DOHH2 (cell line): Measurements from ENCODE around the gene SHISA7.

Experiments used
- H3F3A ChIP-seq: fragments of 200-600 bp; sonication (generic), shearing (Covaris generic); 2 replicates; pipeline ENCODE4 v1.6.0; 2016; ENCODE audit warnings: antibody characterized with exemption, mild to moderate bottlenecking; ENCODE audit not compliant: control insufficient read depth, insufficient read depth
- H3K27ac ChIP-seq: fragments of 200-600 bp; sonication (generic); 2 replicates; pipeline ENCODE4 v1.5.1; 2014; ENCODE audit warnings: low read depth, mild to moderate bottlenecking, low read length, moderate library complexity
- H3K27me3 ChIP-seq: fragments of 200-600 bp; sonication (generic); 2 replicates; pipeline ENCODE4 v1.6.1; 2014; ENCODE audit warnings: mild to moderate bottlenecking, low read length, mixed read lengths; ENCODE audit not compliant: control insufficient read depth
- H3K36me3 ChIP-seq: fragments of 200-600 bp; sonication (generic); 2 replicates; pipeline ENCODE4 v1.6.1; 2014; ENCODE audit warnings: mild to moderate bottlenecking, low read length, moderate library complexity, mixed read lengths; ENCODE audit not compliant: control insufficient read depth
- H3K4me1 ChIP-seq: fragments of 200-600 bp; sonication (generic); 2 replicates; pipeline ENCODE4 v1.6.1; 2014; ENCODE audit warnings: mild to moderate bottlenecking, low read length, mixed read lengths; ENCODE audit not compliant: control insufficient read depth
- H3K4me2 ChIP-seq: fragments of 200-600 bp; sonication (generic); 2 replicates; pipeline ENCODE4 v1.6.0; 2014; ENCODE audit warnings: mild to moderate bottlenecking, low read length, moderate library complexity
- H3K4me3 ChIP-seq: fragments of 200-600 bp; sonication (generic); 2 replicates; pipeline ENCODE4 v1.5.1; 2014; ENCODE audit warnings: mild to moderate bottlenecking, low read length, mixed read lengths
- H3K79me2 ChIP-seq: fragments of 200-600 bp; sonication (generic); 2 replicates; pipeline ENCODE4 v1.6.1; 2014; ENCODE audit warnings: mild to moderate bottlenecking, low read length, mixed read lengths; ENCODE audit not compliant: control insufficient read depth
- H3K9me2 ChIP-seq: fragments of 200-600 bp; sonication (generic); replicated peaks from 2 replicates; pipeline ENCODE4 v1.6.1; 2014; ENCODE audit warnings: mild to moderate bottlenecking, low read length, mixed read lengths; ENCODE audit not compliant: control insufficient read depth
- H3K9me3 ChIP-seq: fragments of 200-600 bp; sonication (generic); 2 replicates; pipeline ENCODE4 v1.6.1; 2014; ENCODE audit warnings: antibody characterized with exemption, low read length, mixed read lengths; ENCODE audit not compliant: control insufficient read depth, insufficient read depth
- H4K20me1 ChIP-seq: fragments of 200-600 bp; sonication (generic); 2 replicates; pipeline ENCODE4 v1.6.0; 2014; ENCODE audit warnings: low read depth, mild to moderate bottlenecking, antibody characterized with exemption, low read length, moderate library complexity; ENCODE audit not compliant: control insufficient read depth, insufficient read depth
- CTCF ChIP-seq: fragments of 200-600 bp; sonication (generic); IDR thresholded peaks from one replicate; pipeline ENCODE4 v1.5.1; 2014; ENCODE audit warnings: antibody characterized with exemption, mild to moderate bottlenecking, low read depth, low read length; ENCODE audit not compliant: poor library complexity, severe bottlenecking
- EZH2phosphoT487 ChIP-seq: fragments of 200-600 bp; sonication (generic); IDR thresholded peaks from 2 replicates; pipeline ENCODE4 v1.6.1; 2017; ENCODE audit warnings: borderline replicate concordance, mild to moderate bottlenecking, antibody characterized with exemption, low read length, moderate library complexity, mixed read lengths

The SHISA7 gene

GRCh38 chr19:55389386-55390317, 53.4 kb downstream of the SHISA7 start:
- H4K20me1 ChIP-seq, result peaks cover 36% of the 10 kb centered on the region
- H3K27ac ChIP-seq, result peak overlapping the region; percentile 13; the same call in 1 of the 2 replicates
- peaks cover 33% of the 10 kb centered on the region for H3K79me2 ChIP-seq
- H3K9me3 ChIP-seq, result no peaks in the 10 kb centered on the region
- H3K4me2 ChIP-seq, result peak overlapping the region; percentile 99; the same call in 1 of the 2 replicates
- H3K9me2 ChIP-seq, result no peaks in the 10 kb centered on the region
- peaks cover 70% of the 10 kb centered on the region for H3F3A ChIP-seq
- TF ChIP-seq EZH2phosphoT487, result no peak
- TF ChIP-seq CTCF, result no peak
- peaks cover 49% of the 10 kb centered on the region for H3K36me3 ChIP-seq
- peaks cover 3% of the 10 kb centered on the region; the same call in 1 of the 2 replicates for H3K27me3 ChIP-seq
- H3K4me3 ChIP-seq, result 0 out of 2 replicates have a peak overlapping the region, but pooled peaks have one; percentile 8
- peaks cover 48% of the 10 kb centered on the region for H3K4me1 ChIP-seq

GRCh38 chr19:55387736-55388497, 55.2 kb downstream of the SHISA7 start:
- Histone ChIP-seq H3K9me3 (no peaks in the 10 kb centered on the region), H3K36me3 (peaks cover 54% of the 10 kb centered on the region), H4K20me1 (peaks cover 36% of the 10 kb centered on the region), H3F3A (peaks cover 71% of the 10 kb centered on the region), H3K4me3 (peak overlapping the region; percentile 99), H3K27ac (no peak overlapping the region), H3K9me2 (no peaks in the 10 kb centered on the region), H3K4me1 (peaks cover 59% of the 10 kb centered on the region), H3K79me2 (peaks cover 44% of the 10 kb centered on the region), H3K27me3 (peaks cover 3% of the 10 kb centered on the region; the same call in 1 of the 2 replicates), H3K4me2 (peak overlapping the region; percentile 99)
- TF ChIP-seq EZH2phosphoT487 (no peak), CTCF (no peak)

- TF ChIP-seq EZH2phosphoT487, result no peak
- no peak for TF ChIP-seq CTCF
- H3F3A ChIP-seq, result peaks cover 64% of the 10 kb centered on the region
- H3K4me3 ChIP-seq, result peak overlapping the region; percentile 99
- no peaks in the 10 kb centered on the region for H3K9me3 ChIP-seq
- peaks cover 67% of the 10 kb centered on the region for H3K4me1 ChIP-seq
- H3K36me3 ChIP-seq, result peaks cover 54% of the 10 kb centered on the region
- peak overlapping the region; percentile 99 for H3K4me2 ChIP-seq
- H3K79me2 ChIP-seq, result peaks cover 58% of the 10 kb centered on the region
- H4K20me1 ChIP-seq, result peaks cover 36% of the 10 kb centered on the region
- peak overlapping the region; percentile 97 for H3K27ac ChIP-seq
- H3K9me2 ChIP-seq, result no peaks in the 10 kb centered on the region
- H3K27me3 ChIP-seq, result peaks cover 3% of the 10 kb centered on the region; the same call in 1 of the 2 replicates
Observed at GRCh38 chr19:55386493-55386971, 56.6 kb downstream of the SHISA7 start.
